Stimulated activated CD8-positive, alpha-beta memory T cell treated with anti-CD3 and anti-CD28 coated beads, Interleukin-12 subunit alpha, Interleukin-12 subunit beta, amount 100 ng/mL, for 24 hours (primary cell): ENCODE results near the gene CPAMD8.
"Not testable (repeated sequence)": the region's sequence is repeated elsewhere in the genome, so short reads cannot be mapped to it uniquely, and the experiment has no call there.

ENCODE experiments used
- DNase-seq: peaks from one replicate; pipeline ENCODE4 v3.0.0-alpha.2; 2020; ENCODE audit errors: extremely low read depth

The CPAMD8 gene

DNA sequence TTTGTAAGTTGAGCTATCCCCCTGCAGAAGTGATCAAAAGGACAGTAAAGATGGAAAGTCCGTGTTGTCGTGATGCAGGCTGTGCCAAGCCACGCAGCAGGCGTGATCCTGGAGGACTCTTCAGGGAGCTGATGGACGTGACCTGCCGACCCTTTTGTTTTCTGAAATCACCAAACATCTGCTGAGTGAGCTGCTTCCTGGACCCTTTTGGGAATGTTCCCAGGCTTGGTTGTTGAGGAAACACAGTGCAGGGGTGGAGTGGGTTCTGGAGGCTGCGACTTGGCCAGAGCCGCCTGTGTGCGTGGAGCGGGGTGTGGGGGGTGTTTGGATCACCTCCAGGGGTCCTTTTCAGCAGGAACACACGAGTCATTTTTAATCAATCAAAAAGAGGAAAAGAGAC lies 15.4 kb upstream of the CPAMD8 start:
- no peak for DNase-seq

DNA sequence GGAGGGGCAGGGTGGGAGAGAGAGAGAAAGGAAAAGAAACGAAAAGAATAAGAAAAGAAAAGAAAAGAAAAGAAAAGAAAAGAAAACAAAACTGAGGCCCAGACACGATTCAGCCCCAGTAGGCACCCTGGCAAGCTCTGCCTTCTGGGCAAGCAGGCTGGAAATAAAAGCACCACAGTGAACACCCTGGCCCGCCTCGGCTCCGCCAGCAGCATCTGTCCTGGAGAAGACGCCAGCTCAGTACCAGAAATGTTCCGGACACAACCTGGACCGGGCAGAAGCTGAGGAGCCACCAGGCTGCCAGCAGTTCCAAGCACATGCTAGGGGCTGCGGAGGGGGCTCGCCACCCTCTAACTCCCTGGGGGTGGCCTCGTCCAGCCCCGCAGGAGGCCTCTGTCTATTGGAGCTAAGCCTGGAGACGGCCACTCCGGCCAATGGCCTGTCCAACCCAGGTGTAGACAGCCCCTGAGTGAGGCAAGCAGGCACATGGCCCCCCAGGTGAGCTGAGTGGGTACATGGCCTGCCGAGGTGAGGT lies 11.4 kb upstream of the CPAMD8 start:
- DNase-seq: no peak

DNA sequence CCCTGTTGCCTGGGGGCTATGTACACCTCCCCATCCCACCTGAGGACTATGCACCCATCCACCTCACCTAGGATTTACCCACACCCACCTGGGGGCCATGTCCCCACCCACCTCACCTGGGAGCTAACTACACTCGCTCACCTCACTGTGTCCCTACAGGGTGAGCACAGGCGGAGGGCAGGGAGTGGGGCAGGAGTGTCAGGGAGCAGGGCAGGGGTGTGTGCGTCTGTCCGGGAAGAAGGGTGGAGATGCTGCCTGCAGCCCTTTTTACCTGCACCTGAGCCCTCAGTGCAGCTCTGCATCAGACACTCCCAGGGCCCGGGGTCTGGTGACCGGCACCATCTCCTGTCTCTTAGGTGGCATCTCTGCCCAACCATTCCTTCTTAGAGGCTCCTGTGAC lies 10.6 kb upstream of the CPAMD8 start:
- no peak for DNase-seq

DNA sequence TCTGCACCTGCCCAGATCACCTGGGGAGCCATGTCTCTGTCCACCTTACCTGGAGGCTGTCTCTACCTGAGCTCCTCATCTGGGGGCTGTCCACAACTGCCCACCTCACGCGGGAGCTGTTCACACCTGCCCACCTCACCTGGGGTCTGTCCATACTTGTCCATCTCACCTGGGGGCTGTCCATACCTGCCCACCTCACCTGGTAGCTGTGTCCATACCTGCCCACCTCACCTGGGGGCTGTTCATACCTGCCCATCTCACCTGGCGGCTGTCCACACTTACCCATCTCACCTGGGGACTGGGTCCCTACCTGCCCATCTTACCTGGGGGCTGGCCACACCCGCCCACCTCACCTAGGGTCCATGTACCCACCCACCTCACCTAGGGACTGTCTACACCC lies 10.0 kb upstream of the CPAMD8 start:
- DNase-seq: no peak

DNA sequence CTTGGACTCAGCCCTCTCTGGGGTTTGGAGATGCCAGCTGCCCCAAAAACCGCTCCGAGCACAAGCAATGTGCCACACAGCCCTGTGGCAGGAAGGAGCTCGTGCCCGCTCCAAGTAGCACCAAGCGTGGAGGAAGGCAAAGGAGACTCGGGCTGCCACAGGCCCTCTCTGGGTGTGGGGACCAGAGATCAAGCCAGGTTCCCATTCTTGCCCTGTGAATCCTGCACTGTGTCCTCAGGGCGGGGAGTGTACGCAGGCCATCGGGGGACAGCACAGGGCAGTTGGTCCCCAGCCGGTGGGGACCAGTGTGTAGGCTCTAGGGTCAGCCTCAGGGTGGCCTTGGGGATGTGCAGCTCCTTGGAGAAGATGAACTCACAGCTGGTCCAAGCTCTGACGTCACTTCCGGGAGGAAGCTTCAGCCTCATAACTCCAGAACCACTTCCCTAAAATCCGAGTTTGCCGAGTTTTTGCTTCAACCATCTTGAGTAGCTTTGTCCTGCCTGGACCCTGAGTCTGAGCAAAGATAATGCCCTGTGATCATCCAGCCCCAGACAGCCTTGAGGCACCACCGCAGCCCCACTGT lies 9.3 kb upstream of the CPAMD8 start:
- DNase-seq: no peak

DNA sequence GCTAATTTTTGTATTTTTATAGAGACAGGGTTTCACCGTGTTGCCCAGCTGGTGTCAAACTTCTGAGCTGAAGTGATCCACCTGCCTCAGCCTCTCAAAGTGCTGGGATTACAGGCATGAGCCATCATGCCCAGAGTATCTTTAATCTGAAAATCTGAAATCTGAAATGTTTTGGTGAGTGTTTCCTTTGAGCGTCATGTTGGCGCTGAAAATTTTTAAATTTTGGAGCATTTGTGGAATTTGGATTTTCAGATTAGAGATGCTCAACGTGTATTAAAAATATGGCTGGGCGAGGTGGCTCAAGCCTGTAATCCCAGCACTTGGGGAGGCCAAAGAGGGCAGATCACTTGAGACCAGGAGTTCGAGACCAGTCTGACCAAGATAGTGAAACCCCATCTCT lies 5.1 kb upstream of the CPAMD8 start:
- no peak for DNase-seq

DNA sequence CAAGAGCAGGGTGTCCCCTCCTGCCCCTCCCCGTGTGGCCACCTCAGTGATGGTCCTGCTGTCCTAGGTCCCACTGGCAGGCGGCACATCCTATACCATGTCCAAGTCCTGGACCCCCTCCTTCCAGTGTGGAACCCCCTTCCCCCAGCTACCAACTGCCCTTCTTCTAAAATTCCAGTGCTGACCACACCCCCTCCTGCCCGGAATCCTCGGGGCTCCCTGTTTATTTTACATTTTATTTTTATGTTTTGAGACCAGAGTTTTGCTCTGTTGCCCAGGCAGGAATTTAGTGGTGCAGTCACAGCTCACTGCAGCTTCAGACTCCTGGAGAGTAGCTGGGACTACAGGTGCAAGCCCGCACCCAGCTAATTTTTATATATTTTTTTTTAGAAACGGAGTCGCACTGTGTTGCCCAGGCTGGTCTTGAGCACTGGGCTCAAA lies 945 bp upstream of the CPAMD8 start:
- DNase-seq: no peak

DNA sequence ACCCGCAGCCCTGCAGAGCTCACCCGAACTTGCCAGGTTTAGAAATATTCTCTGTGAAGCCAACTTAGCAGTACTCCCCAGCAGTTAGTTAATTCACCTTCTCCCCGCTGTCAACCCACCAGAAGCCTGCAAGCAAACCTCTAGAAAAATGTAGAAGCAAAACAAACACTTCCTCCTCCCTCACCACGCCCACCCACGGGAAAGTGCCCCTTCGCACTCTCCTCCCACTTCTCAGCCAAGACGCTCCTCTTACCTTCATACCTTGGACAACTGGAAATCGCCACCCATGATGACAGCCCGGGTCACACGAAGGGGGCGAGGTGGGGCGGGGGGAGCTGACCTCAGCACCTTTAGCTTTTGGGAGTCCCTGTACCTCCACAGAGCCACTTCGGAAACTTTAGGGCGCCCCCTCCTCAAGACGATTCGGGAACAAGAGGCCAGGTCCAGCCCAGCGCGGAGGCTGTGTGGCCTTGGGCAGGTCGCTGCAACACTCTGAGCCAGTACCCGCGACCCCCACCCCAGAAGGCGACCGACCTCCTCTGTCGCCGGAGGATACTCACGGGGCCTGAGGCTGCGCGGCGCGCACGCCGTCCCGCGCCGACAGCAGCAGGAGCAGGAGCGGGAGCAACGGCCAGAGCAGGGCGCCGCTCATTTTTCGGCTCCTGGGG lies 485 bp downstream of the CPAMD8 start:
- DNase-seq: no peak

DNA sequence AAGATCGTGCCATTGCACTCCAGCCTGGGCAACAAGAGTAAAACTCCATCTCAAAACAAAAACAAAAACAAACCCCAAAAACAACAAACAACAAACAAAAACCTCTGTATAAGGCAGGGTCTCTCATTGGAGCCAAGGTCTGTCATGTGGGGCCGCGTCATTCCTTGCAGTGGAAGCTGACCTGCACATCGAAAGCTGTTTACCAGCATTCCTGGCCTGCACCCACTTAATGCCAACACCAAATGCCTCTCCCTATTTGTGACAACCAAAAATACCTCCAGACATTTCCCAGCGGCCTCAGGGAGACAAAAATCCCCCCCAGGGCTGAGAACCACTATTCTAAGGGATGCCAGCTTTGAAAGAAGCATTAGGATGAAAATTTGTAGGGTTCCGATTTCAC lies 1.2 kb downstream of the CPAMD8 start:
- no peak for DNase-seq

DNA sequence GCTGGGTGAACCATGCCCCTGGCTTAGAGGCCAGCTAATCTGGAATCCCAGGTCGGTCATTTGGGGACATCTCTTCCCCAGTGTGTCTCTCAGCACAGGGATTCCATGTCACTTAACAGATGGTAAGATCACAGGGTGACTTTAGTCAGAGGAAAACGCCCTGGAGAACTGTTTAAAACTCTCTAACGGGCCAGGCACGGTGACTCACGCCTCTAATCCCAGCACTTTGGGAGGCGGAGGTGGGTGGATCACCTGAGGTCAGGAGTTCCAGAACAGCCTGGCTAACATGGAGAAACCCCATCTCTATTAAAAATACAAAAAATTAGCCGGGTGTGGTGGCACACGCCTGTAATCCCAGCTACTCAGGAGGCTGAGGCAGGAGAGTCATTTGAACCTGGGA lies 1.7 kb downstream of the CPAMD8 start:
- not testable (repeated sequence) for DNase-seq

DNA sequence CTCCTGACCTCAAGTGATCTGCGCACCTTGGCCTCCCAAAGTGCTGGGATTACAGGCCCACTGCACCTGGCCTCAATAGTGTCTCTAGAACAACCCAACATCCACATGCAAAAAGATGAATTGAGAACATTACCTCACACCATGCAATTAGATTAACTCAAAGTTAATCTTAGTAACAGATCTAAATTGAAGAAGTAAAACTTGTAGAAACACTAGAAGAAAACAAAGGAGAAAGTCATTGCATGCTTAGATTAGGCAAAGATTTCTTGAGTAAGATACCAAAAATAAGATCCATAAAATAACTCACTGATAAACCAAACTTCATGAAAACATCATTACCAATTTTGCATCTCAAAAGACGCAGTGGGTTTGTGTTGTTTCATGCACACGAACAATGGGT lies 2.8 kb downstream of the CPAMD8 start:
- no peak for DNase-seq

DNA sequence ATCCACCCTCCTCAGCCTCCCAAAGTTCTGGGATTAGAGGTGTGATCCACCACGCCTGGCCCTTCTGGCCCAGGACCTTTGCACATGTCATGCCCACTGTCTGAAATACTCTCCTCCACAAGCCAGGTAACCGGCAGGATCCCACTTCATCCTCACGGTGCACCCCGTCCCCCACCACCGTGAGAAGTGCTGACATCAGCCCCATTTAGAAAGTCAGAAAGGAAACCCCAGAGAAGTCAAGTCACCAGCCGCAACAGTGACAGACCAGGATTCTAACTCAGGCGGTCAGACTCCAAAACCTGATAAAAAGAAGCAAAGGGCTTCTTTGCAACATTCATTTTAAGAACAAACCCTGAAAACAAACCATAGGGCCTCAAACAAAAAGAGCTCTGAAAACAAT lies 3.9 kb downstream of the CPAMD8 start:
- no peak for DNase-seq

DNA sequence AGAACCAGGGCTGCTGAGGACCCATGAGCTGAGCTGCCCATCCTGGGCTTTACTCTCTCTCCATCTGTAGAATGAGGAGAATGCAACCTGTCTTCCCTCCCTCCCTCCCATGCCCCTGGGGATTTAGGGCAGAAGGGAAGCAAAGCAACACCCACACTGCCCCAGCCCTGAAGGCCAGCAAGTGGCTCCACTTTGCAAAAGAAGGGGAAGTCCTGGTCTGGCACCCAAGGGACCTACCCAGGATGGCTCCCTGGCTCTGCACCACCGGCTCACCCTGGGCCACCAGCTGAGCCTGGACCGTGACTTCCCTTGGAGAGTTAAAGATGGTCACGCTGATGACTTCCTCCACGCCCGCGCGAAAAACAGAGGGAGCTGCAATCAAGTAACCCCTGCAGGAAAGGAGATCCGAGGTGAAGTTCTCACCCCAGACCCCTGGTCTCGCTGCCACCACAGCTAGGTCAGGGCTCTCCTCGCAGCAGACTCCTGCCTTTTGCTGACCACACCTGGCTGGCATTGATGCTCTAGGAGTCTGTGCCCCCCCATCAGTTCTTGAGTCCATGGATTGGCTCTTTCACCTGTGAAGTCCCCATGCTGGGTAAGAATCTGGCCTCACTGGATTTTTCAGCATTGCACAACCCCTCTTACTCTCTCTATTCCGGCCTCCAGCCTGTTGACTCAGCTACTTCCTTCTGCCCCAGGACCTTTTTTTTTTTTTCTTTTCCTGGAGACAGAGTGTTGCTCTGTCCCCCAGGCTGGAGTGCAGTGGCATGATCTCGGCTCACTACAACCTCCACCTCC lies 4.6 kb downstream of the CPAMD8 start:
- DNase-seq: no peak

DNA sequence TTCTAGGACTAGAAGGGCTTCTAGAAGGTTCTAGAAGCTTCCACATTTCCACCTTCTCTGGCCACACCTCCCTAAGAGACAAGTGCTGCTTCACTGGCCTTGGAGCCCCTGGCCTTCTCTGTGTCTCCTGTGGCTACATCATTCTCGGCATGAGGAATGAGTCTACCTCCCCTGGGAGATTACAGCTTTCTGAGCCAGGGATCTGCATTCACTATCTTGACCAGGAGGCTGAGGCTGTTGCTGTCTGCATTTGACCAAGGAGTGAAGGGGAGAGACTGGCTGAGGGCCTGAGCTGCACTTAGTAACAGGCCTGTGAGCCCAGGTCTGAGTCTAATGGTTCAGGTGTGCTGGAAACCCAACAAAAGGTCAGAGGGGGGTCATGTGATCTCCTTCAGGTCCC lies 5.3 kb downstream of the CPAMD8 start:
- DNase-seq: no peak

DNA sequence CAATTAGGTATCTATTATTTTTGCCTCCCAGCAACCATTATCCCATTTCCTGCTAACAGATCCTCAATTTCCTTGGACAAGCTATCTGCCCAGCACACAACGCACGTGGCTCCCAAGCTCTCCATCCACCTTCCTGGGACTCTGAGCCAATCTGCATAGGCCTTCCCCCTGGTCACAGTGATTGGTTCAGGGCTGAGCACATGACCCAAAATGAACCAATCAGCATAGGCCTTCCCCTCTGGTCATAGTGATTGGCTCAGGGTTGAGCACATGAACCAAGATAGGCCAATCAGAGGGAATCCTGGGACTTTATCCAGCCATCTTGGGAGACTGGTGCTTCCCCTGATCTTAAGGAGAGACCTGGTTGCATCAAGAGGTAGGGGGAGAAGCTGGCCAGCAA lies 5.8 kb downstream of the CPAMD8 start:
- no peak for DNase-seq

DNA sequence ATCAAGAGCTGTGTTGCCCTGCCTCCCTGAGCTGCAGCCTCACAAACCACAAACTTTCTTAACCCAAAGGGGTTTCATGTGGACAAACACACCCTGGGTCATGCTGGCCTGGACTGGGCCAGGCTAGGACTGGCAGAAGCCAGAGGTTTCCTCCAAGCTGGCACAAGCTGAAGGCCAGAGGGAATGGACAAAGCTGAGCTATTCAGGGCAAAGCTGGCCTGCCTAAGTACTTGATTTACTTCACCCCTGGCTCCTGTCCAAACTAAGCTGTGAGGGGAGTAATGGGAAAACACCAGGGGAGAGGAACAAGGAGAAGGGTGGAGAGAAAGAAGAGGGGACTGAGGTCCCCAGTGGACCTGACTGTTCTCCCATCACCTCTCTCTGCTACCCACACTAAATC lies 6.2 kb downstream of the CPAMD8 start:
- DNase-seq: no peak

DNA sequence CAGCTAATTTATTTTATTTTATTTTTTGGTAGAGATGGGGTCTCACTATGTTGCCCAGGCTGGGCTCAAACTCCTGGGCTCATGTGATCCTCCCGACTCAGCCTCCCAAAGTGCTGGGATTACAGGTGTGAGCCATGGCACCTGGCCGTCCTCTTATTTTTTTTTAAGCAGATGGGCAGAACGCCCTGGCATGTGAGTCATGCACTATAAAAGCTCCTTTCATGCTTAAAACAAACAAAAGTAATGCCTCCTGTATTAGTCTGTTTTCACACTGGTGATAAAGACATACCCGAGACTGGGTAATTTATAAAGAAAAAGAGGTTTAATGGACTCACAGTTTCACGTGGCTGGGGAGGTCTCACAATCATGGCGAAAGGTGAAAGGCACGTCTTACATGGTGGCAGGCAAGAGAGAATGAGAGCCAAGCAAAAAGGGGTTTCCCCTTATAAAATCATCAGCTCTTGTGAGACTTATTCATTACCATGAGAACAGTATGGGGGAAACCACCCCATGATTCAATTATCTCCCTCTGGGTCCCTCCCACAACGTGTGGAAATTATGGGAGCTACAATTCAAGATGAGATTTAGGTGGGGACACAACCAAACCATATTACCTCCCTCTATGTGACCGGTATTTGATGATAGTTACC lies 12.3 kb downstream of the CPAMD8 start:
- DNase-seq: not testable (repeated sequence)

DNA sequence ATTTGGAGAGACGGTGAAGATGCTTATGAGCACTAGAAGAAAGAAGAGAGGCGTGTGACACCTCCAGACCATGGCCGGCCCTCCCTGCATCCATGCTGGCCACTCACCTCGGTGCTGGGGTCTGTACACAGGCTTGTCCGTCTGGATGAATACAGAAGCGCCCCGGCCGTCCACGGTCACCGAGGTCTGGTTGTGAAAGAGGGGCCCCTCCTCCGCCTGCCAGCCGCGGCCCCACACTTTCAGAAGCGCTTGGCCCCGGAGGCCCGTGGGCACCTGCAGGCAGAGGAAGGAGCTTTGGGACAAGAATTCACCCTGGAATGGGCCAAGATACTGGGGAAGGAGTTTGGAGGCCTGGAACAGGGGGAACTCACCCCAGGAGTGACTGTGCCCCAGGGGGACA lies 15.1 kb downstream of the CPAMD8 start:
- no peak for DNase-seq

DNA sequence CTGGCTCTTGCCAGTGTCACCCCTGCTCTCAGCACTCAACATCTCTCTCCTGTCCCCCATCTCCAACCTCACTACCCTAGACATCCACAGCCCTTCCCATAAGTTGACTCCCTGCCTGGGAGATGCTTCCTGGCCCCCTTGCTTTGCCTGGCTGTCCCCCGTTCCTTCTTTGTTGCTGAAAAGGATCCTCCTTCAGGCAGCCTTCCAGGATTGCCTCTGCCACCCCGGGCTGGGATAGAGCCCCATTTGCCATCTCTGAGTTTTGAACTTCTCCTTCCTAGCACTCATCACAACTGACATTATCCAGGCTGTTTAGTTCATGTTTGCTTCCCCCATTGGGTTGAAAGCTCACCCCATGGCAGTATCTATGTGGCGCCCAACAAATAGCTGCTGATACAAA lies 20.0 kb downstream of the CPAMD8 start:
- DNase-seq: no peak

DNA sequence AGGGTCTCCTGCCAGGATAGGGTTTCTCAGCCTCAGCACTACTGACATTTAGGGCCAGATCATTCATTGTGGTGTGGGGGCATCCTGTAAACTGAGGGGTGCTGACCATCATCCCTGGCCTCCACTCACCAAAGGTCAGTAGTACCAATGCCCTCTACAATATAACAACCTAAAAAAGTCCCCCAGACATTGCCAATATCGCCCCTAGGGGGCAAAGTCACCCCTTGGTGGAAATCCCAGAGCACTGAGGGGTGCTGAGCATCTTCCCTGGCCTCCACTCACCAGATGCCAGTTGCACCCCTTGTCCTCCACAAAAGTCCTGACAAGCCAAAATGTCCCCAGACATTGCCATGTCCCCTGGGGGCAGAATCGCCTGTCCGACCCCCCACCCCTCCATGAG lies 21.6 kb downstream of the CPAMD8 start:
- no peak for DNase-seq

DNA sequence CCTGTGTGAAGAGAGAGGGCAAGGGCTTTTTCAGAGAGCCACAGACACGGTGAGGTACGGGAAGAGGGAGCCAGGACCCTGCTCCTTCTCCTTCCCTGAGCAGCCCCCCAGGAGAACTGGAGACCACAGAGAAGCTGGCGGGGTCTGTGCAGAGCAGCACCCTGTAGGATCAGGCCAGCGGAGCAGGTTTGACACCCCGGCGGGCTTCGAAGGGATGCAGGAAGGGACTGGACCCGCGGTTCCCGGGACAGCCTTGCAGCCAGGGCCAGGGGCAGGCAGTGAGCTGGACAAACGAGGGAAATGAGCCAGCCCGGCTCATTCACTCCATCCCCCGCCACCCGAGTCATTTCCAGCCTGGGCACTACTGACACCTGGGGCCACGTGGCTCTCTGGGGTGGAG lies 22.2 kb downstream of the CPAMD8 start:
- no peak for DNase-seq

DNA sequence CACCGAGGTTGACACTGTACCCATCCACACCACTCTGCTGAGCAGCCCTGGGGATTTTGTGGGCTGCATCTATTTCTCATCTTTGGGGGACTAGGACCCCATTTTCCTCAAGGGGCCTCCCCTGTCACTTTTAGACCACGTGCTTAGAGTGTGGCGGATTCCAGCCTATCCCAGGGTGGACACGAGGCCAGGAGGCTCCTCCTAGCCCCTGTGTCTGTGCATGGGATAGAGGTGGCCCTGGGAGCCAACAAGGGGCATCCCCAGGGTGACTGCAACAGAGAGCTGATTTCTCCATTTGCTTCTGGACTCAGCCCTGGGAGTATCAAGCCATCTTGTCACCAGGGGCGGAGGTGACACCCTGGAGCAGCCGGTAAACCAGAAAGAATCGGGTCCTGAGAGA lies 24.2 kb downstream of the CPAMD8 start:
- no peak for DNase-seq
